CD8-positive, alpha-beta memory T cell (primary cell): ENCODE measurements around the gene GMFB. TPM values are rescaled to one million over a fixed set of nuclear protein-coding genes. Genes with fewer than 3 reads are reported as not detected.
"Not testable (repeated sequence)": the region's sequence is repeated elsewhere in the genome, so short reads cannot be mapped to it uniquely, and the experiment has no call there.

Experiments
- CTCF ChIA-PET: fragments of 350-600 bp; sonication (Branson Sonifier 250); formaldehyde crosslinking; loops from one replicate; lab custom pipeline; 2021; ENCODE audit warnings: antibody characterized with exemption; lab: Charles Lee
- POLR2A ChIA-PET: fragments of 350-600 bp; sonication (Branson Sonifier 250); formaldehyde crosslinking; loops from one replicate; lab custom pipeline; 2021; ENCODE audit warnings: antibody characterized with exemption; lab: Charles Lee
- DNase-seq, 5 donors: peaks; one replicate each; pipeline versions ENCODE4 v3.0.0 to v3.0.0-alpha.2; 2020 to 2022; ENCODE audit warnings: mixed read lengths in 1 of 5
- H3K27ac ChIP-seq: one replicate; pipeline ENCODE4 v1.7.0; 2013; ENCODE audit warnings: low read depth, mild to moderate bottlenecking, low read length, moderate library complexity
- H3K27me3 ChIP-seq: 2 replicates; pipeline ENCODE4 v1.7.0; 2013; ENCODE audit warnings: low read length, mild to moderate bottlenecking; ENCODE audit not compliant: insufficient read depth, poor library complexity, severe bottlenecking
- H3K36me3 ChIP-seq: 2 replicates; pipeline ENCODE4 v1.7.0; 2013; ENCODE audit warnings: mild to moderate bottlenecking, low read length, moderate library complexity; ENCODE audit not compliant: insufficient read depth
- H3K4me1 ChIP-seq: 2 replicates; pipeline ENCODE4 v1.7.0; 2013; ENCODE audit warnings: mild to moderate bottlenecking, low read length, moderate library complexity; ENCODE audit not compliant: insufficient read depth
- H3K4me3 ChIP-seq: 2 replicates; pipeline ENCODE4 v1.7.0; 2013; ENCODE audit warnings: mild to moderate bottlenecking, low read length
- H3K9me3 ChIP-seq: 2 replicates; pipeline ENCODE4 v1.7.0; 2013; ENCODE audit warnings: mild to moderate bottlenecking, low read length
- H3K27ac Mint-ChIP-seq, 8 donors: one replicate each; pipeline ENCODE4 v1.8.0; 2020 to 2021; ENCODE audit warnings: mixed read lengths in 8 of 8, mild to moderate bottlenecking in 6 of 8, inconsistent platforms in 3 of 8, moderate library complexity in 3 of 8
- H3K27me3 Mint-ChIP-seq, 2 donors: one replicate each; pipeline ENCODE4 v1.8.0; 2020 to 2021; ENCODE audit warnings: mixed read lengths in 2 of 2, mild to moderate bottlenecking in 1 of 2, moderate library complexity in 1 of 2
- H3K36me3 Mint-ChIP-seq, 3 donors: one replicate each; pipeline ENCODE4 v1.8.0; 2020 to 2021; ENCODE audit warnings: mixed read lengths in 3 of 3, inconsistent platforms in 1 of 3, mild to moderate bottlenecking in 1 of 3
- H3K4me1 Mint-ChIP-seq, 3 donors: one replicate each; pipeline ENCODE4 v1.8.0; 2020 to 2021; ENCODE audit warnings: mixed read lengths in 3 of 3, inconsistent platforms in 1 of 3, mild to moderate bottlenecking in 1 of 3
- H3K4me3 Mint-ChIP-seq, 7 donors: one replicate each; pipeline ENCODE4 v1.8.0; 2020 to 2021; ENCODE audit warnings: mixed read lengths in 7 of 7, mild to moderate bottlenecking in 6 of 7, moderate library complexity in 4 of 7, inconsistent platforms in 2 of 7
- H3K9me3 Mint-ChIP-seq, 5 donors: one replicate each; pipeline ENCODE4 v1.8.0; 2020 to 2022; ENCODE audit warnings: mixed read lengths in 5 of 5, mild to moderate bottlenecking in 3 of 5, moderate library complexity in 2 of 5, inconsistent platforms in 1 of 5
- polyA plus RNA-seq: library from polyadenylated mRNA; unstranded; fragments of 300-500 nt; fragmentation: Illumina TruSeq; gene quantifications from one replicate; pipeline ENCODE4 v1.2.3, GENCODE V29; 2021
- total RNA-seq, 2 experiments: library from RNA; stranded (reverse); gene quantifications; one replicate each; pipeline ENCODE4 v1.2.3, GENCODE V29; 2021

Gene GMFB
- total and polyA plus RNA-seq, 3 experiments from 2014 or later, result 18.2 to 61.3 (median 56.4) TPM

DNA sequence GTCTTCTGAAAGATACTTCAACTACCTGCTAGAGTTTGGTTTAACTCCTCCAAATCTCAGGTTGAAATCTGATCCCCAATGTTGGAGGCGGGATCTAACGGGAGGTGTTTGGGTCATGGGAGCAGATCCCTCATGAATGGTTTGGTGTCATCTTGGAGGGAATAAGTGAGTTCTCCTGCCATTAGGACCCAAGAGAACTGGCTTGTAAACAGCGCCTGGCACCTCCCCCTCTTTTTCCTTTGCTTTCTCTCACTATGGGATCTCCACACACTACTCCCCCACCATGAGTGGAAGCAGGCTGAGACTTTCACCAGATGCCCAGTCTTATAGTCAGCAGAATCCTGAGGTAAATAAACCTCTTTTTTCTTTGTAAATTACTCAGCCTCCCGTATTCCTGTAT lies 50.1 kb downstream of the GMFB start:
- peaks cover 0 to 24% (median 8%) of the 10 kb centered on the region in 3 donors for H3K36me3 Mint-ChIP-seq
- peak overlapping the region in 2 of 7 donors; percentile 34 to 85 for H3K4me3 Mint-ChIP-seq
- Histone ChIP-seq H3K4me3 (no peak overlapping the region), H3K4me1 (peaks cover 22% of the 10 kb centered on the region), H3K27me3 (no peaks in the 10 kb centered on the region), H3K36me3 (no peaks in the 10 kb centered on the region), H3K27ac (no peak overlapping the region), H3K9me3 (no peaks in the 10 kb centered on the region)
- ChIA-PET CTCF (interaction anchor here (1.0 kb wide), 1 partner anchor 42 kb away, joined by 5 read pairs; the partner anchor contains the start of gene CDKN3), POLR2A (no interaction called here)
- no peak for DNase-seq
- H3K27me3 Mint-ChIP-seq, result peaks cover 0 to 2% of the 10 kb centered on the region in 2 donors
- H3K4me1 Mint-ChIP-seq, result peaks cover 65 to 78% (median 72%) of the 10 kb centered on the region in 3 donors
- no peaks in the 10 kb centered on the region for H3K9me3 Mint-ChIP-seq
- H3K27ac Mint-ChIP-seq, result peak overlapping the region in 1 of 8 donors; percentile 64

DNA sequence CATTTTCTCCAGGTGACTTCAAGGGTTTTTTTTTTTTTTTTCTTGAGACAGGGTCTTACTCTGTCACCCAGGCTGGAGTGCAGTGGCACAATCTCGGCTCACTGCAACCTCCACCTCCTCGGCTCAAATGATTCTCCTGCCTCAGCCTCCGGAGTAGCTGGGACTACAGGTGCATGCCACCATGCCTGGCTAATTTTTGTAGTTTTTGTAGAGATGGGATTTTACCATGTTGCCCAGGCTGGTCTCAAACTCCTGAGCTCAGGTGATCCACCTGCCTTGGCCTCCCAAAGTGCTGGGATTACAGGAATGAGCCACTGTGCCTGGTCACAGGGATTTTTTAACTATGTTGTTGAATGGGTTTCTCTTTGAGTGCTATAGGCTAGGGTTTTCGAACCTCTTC lies 50.8 kb downstream of the GMFB start:
- H3K9me3 ChIP-seq, H3K27ac Mint-ChIP-seq, H3K36me3 ChIP-seq, H3K27ac ChIP-seq, H3K27me3 ChIP-seq, DNase-seq, POLR2A ChIA-PET, H3K9me3 Mint-ChIP-seq, H3K27me3 Mint-ChIP-seq, H3K4me3 ChIP-seq, CTCF ChIA-PET: not testable (repeated sequence)
- H3K4me1 Mint-ChIP-seq, result peaks cover 69 to 85% (median 79%) of the 10 kb centered on the region in 3 donors
- peaks cover 0 to 29% (median 8%) of the 10 kb centered on the region in 3 donors for H3K36me3 Mint-ChIP-seq
- peaks cover 22% of the 10 kb centered on the region for H3K4me1 ChIP-seq
- peak overlapping the region in 2 of 7 donors; percentile 29 to 55 for H3K4me3 Mint-ChIP-seq

DNA sequence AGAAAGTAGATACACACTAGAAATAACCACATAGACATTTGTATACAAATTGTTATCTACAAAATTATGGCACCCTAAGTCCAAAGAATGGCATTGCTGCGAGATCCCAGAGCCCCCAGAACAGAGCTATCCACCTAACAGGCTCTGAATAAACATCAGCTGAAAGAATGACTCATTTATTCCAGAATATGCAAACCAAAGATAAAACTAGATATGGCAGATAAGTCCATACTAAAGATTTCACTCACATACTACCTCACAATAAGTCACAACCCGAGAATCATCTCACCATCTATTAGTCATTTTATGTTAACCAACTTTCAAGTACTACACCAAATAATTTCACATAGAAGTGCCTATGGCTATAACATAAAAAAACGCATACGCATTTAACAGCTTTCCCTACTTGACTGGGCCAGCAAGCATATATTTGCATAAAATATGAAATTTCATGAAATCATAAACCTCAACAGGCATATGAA lies 53.2 kb downstream of the GMFB start:
- H3K4me3 Mint-ChIP-seq, result peak overlapping the region in 3 of 7 donors; percentile 40 to 56 (median 52)
- Histone ChIP-seq H3K27ac (peak overlapping the region; percentile 5), H3K36me3 (peaks cover under 1% of the 10 kb centered on the region)

DNA sequence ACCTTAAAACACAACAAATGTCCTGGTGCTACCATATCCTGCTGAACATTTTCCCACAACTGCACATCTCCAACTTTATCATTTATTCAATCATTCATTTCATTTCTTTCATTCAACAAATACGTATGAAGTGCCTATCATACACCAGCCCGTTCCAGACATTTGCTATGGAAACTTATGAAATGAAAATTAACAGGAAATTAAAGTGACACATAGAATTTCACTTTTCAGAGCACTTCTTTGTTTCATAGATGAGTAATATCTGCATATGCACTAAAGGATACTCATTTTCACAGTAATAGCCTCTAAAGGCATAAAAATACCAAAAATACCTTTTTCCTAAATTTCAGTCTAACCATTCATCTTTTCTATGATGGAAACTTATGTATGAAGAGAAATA lies 60.3 kb downstream of the GMFB start:
- no peaks in the 10 kb centered on the region for H3K9me3 Mint-ChIP-seq
- H3K4me1 ChIP-seq, result no peaks in the 10 kb centered on the region
- H3K36me3 Mint-ChIP-seq, result peaks cover 0 to 85% (median 21%) of the 10 kb centered on the region in 3 donors
- peaks cover 9 to 21% (median 18%) of the 10 kb centered on the region in 3 donors for H3K4me1 Mint-ChIP-seq
- no peak overlapping the region for H3K27ac ChIP-seq
- DNase-seq, result no peak
- no peak overlapping the region for H3K4me3 Mint-ChIP-seq
- POLR2A ChIA-PET, result no interaction called here
- no peak overlapping the region for H3K4me3 ChIP-seq
- H3K36me3 ChIP-seq, result peaks cover 15% of the 10 kb centered on the region
- no peaks in the 10 kb centered on the region for H3K9me3 ChIP-seq
- no peaks in the 10 kb centered on the region for H3K27me3 ChIP-seq
- H3K27ac Mint-ChIP-seq, result peak overlapping the region in 1 of 8 donors; percentile 32
- H3K27me3 Mint-ChIP-seq, result no peaks in the 10 kb centered on the region
- CTCF ChIA-PET, result no interaction called here

More for the DNA sequence above, 53.2 kb downstream of the GMFB start:
- POLR2A ChIA-PET, result no interaction called here
- Histone ChIP-seq H3K9me3 (no peaks in the 10 kb centered on the region), H3K27me3 (no peaks in the 10 kb centered on the region), H3K4me3 (no peak overlapping the region), H3K4me1 (peaks cover 16% of the 10 kb centered on the region)
- H3K4me1 Mint-ChIP-seq, result peaks cover 64 to 83% (median 82%) of the 10 kb centered on the region in 3 donors
- no peak for DNase-seq
- peak overlapping the region in 6 of 8 donors; percentile 10 to 57 (median 35) for H3K27ac Mint-ChIP-seq
- peaks cover 0 to 46% (median 14%) of the 10 kb centered on the region in 3 donors for H3K36me3 Mint-ChIP-seq
- no peaks in the 10 kb centered on the region for H3K9me3 Mint-ChIP-seq
- no peaks in the 10 kb centered on the region for H3K27me3 Mint-ChIP-seq
- CTCF ChIA-PET, result interaction anchor here (1.5 to 1.7 kb wide), 2 partner anchors 8 to 38 kb away, joined by 4 read pairs; partner anchors contain the start of gene CDKN3

GRCh38 chr14:54427871-54428270 lies 60.9 kb downstream of the GMFB start:
- H3K4me3 Mint-ChIP-seq, result no peak overlapping the region
- Histone ChIP-seq H3K4me1 (no peaks in the 10 kb centered on the region), H3K9me3 (no peaks in the 10 kb centered on the region), H3K27me3 (no peaks in the 10 kb centered on the region), H3K36me3 (peaks cover 15% of the 10 kb centered on the region), H3K27ac (no peak overlapping the region), H3K4me3 (no peak overlapping the region)
- DNase-seq, result no peak
- ChIA-PET POLR2A (no interaction called here), CTCF (no interaction called here)
- H3K4me1 Mint-ChIP-seq, result peaks cover 4 to 15% (median 12%) of the 10 kb centered on the region in 3 donors
- no peaks in the 10 kb centered on the region for H3K9me3 Mint-ChIP-seq
- no peak overlapping the region for H3K27ac Mint-ChIP-seq
- H3K36me3 Mint-ChIP-seq, result peaks cover 0 to 80% (median 21%) of the 10 kb centered on the region in 3 donors
- H3K27me3 Mint-ChIP-seq, result no peaks in the 10 kb centered on the region

GRCh38 chr14:54425537-54426274 lies 63.1 kb downstream of the GMFB start:
- Mint-ChIP-seq H3K4me1 (peaks cover 0 to 4% (median 1%) of the 10 kb centered on the region in 3 donors), H3K36me3 (peaks cover 0 to 66% (median 17%) of the 10 kb centered on the region in 3 donors), H3K27me3 (no peaks in the 10 kb centered on the region), H3K27ac (peak overlapping the region in 2 of 8 donors; percentile 2 to 72), H3K4me3 (no peak overlapping the region), H3K9me3 (no peaks in the 10 kb centered on the region)
- POLR2A ChIA-PET, result no interaction called here
- CTCF ChIA-PET, result no interaction called here
- H3K9me3 ChIP-seq, result no peaks in the 10 kb centered on the region
- no peak for DNase-seq
- no peaks in the 10 kb centered on the region for H3K4me1 ChIP-seq
- no peak overlapping the region for H3K4me3 ChIP-seq
- H3K27me3 ChIP-seq, result no peaks in the 10 kb centered on the region
- H3K27ac ChIP-seq, result no peak overlapping the region
- peaks cover 15% of the 10 kb centered on the region for H3K36me3 ChIP-seq

DNA sequence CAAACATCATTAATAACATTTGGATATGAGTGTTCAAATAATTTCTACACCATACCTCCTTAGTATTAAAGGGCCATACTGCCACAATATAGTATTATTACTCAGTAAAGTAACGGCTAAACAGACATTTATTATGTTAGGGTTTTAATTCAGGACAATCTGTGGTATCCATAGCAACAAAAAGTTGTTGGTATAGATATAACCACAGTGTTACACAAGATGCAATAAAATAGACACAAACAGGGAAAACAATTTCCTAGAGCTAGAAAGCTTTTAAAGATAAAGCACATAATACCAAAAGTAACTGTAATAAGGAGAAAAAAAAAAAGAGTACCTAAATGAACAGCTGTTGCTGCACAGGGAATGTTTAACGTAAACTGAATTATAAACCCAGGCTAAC lies 63.7 kb downstream of the GMFB start:
- CTCF ChIA-PET, result no interaction called here
- POLR2A ChIA-PET, result no interaction called here
- H3K36me3 Mint-ChIP-seq, result peaks cover 0 to 59% (median 14%) of the 10 kb centered on the region in 3 donors

More for the DNA sequence above, 63.7 kb downstream of the GMFB start:
- no peak overlapping the region for H3K4me3 Mint-ChIP-seq
- no peaks in the 10 kb centered on the region for H3K9me3 Mint-ChIP-seq
- Histone ChIP-seq H3K9me3 (no peaks in the 10 kb centered on the region), H3K27ac (no peak overlapping the region), H3K27me3 (no peaks in the 10 kb centered on the region), H3K4me3 (no peak overlapping the region), H3K36me3 (peaks cover 10% of the 10 kb centered on the region), H3K4me1 (no peaks in the 10 kb centered on the region)
- H3K4me1 Mint-ChIP-seq, result peaks cover 0 to 6% (median under 1%) of the 10 kb centered on the region in 3 donors
- no peak for DNase-seq
- H3K27ac Mint-ChIP-seq, result peak overlapping the region in 2 of 8 donors; percentile 2 to 72
- no peaks in the 10 kb centered on the region for H3K27me3 Mint-ChIP-seq
